SW480 (cell line): ENCODE results near the gene LARP1B.
"Not testable (repeated sequence)": the region's sequence is repeated elsewhere in the genome, so short reads cannot be mapped to it uniquely, and the experiment has no call there.

Experiments
- DNase-seq: peaks from one replicate; pipeline ENCODE4 v3.0.0-alpha.2; 2016; ENCODE audit warnings: low spot score

The LARP1B gene

GRCh38 chr4:128060699-128061565, at the start of gene LARP1B:
Gene LARP1B, plus strand, starts transcription at chr4:128061312. Its CDS starts 13,640 bp downstream, at chr4:128074952.
- DNase-seq, result peak; percentile 93

GRCh38 chr4:128025319-128025718, 35.8 kb upstream of the LARP1B start:
- DNase-seq, result no peak

- DNase-seq, result no peak
These were observed 31.2 kb upstream of the LARP1B start for GRCh38 chr4:128029907-128030306.

GRCh38 chr4:128031756-128032384, 29.2 kb upstream of the LARP1B start:
- DNase-seq, result no peak

- DNase-seq, result no peak
These were observed 21.5 kb upstream of the LARP1B start for GRCh38 chr4:128039568-128039967.

- not testable (repeated sequence) for DNase-seq
These were observed 14.1 kb upstream of the LARP1B start for GRCh38 chr4:128047019-128047418.

- not testable (repeated sequence) for DNase-seq
These were observed 13.6 kb upstream of the LARP1B start for GRCh38 chr4:128047514-128047913.

GRCh38 chr4:128051229-128051628, 9.9 kb upstream of the LARP1B start:
- not testable (repeated sequence) for DNase-seq

GRCh38 chr4:128054907-128055306, 6.2 kb upstream of the LARP1B start:
- not testable (repeated sequence) for DNase-seq

GRCh38 chr4:128055441-128056206, 5.5 kb upstream of the LARP1B start:
- not testable (repeated sequence) for DNase-seq

GRCh38 chr4:128056396-128056795, 4.7 kb upstream of the LARP1B start:
- no peak for DNase-seq

GRCh38 chr4:128060121-128060698, 902 bp upstream of the LARP1B start:
- peak; percentile 23 for DNase-seq

- DNase-seq, result peak; percentile 83
These were observed 739 bp downstream of the LARP1B start for GRCh38 chr4:128061566-128062536.

- not testable (repeated sequence) for DNase-seq
These were observed 5.3 kb downstream of the LARP1B start for GRCh38 chr4:128066453-128066820.

- no peak for DNase-seq
These were observed 7.8 kb downstream of the LARP1B start for GRCh38 chr4:128068918-128069317.

- DNase-seq, result no peak
These were observed 15.4 kb downstream of the LARP1B start for GRCh38 chr4:128076464-128076863.

GRCh38 chr4:128095293-128095692, 34.2 kb downstream of the LARP1B start:
- not testable (repeated sequence) for DNase-seq

GRCh38 chr4:128107766-128108165, 46.7 kb downstream of the LARP1B start:
- DNase-seq, result no peak

- DNase-seq, result no peak
These were observed 61.9 kb downstream of the LARP1B start for GRCh38 chr4:128123036-128123435.

- DNase-seq, result no peak
These were observed 69.5 kb downstream of the LARP1B start for GRCh38 chr4:128130621-128131020.

GRCh38 chr4:128134925-128135324, 73.8 kb downstream of the LARP1B start:
- DNase-seq, result no peak
